ENCODE data around the gene TNFRSF1B.

The TNFRSF1B gene

GRCh38 chr1:12141163-12141850 is 25.5 kb upstream of the TNFRSF1B start:
- in situ Hi-C loops (cut with HindIII; ENCODE audit: low sequenced_read_pairs) = no loop called here

- in situ Hi-C loops (cut with HindIII; ENCODE audit: low sequenced_read_pairs) = no loop called here
These were observed 24.5 kb upstream of the TNFRSF1B start for GRCh38 chr1:12142141-12142823.

- in situ Hi-C loops (cut with HindIII; ENCODE audit: low sequenced_read_pairs) = no loop called here
These were observed 23.7 kb upstream of the TNFRSF1B start for GRCh38 chr1:12142891-12143630.

GRCh38 chr1:12143631-12144155 is 23.1 kb upstream of the TNFRSF1B start:
- in situ Hi-C loops (cut with HindIII; ENCODE audit: low sequenced_read_pairs) = no loop called here

GRCh38 chr1:12144236-12144635 is 22.6 kb upstream of the TNFRSF1B start:
- in situ Hi-C loops (cut with HindIII; ENCODE audit: low sequenced_read_pairs) = no loop called here

- in situ Hi-C loops (cut with HindIII; ENCODE audit: low sequenced_read_pairs) = no loop called here
These were observed 21.8 kb upstream of the TNFRSF1B start for GRCh38 chr1:12144969-12145368.

GRCh38 chr1:12145616-12146342 is 21.0 kb upstream of the TNFRSF1B start:
- in situ Hi-C loops (cut with HindIII; ENCODE audit: low sequenced_read_pairs) = no loop called here

GRCh38 chr1:12146343-12147112 is 20.3 kb upstream of the TNFRSF1B start:
- in situ Hi-C loops (cut with HindIII; ENCODE audit: low sequenced_read_pairs) = no loop called here

- in situ Hi-C loops (cut with HindIII; ENCODE audit: low sequenced_read_pairs) = no loop called here
These were observed 19.5 kb upstream of the TNFRSF1B start for GRCh38 chr1:12147201-12147701.

- in situ Hi-C loops (cut with HindIII; ENCODE audit: low sequenced_read_pairs) = no loop called here
These were observed 18.4 kb upstream of the TNFRSF1B start for GRCh38 chr1:12148160-12148957.

- in situ Hi-C loops (cut with HindIII; ENCODE audit: low sequenced_read_pairs) = no loop called here
These were observed 17.6 kb upstream of the TNFRSF1B start for GRCh38 chr1:12148958-12149790.

GRCh38 chr1:12149791-12150175 is 17.0 kb upstream of the TNFRSF1B start:
- in situ Hi-C loops (cut with HindIII; ENCODE audit: low sequenced_read_pairs) = no loop called here

- in situ Hi-C loops (cut with HindIII; ENCODE audit: low sequenced_read_pairs) = no loop called here
These were observed 16.2 kb upstream of the TNFRSF1B start for GRCh38 chr1:12150456-12151200.

- in situ Hi-C loops (cut with HindIII; ENCODE audit: low sequenced_read_pairs) = no loop called here
These were observed 15.3 kb upstream of the TNFRSF1B start for GRCh38 chr1:12151465-12151864.

- in situ Hi-C loops (cut with HindIII; ENCODE audit: low sequenced_read_pairs) = no loop called here
These were observed 14.5 kb upstream of the TNFRSF1B start for GRCh38 chr1:12152113-12152891.

- in situ Hi-C loops (cut with HindIII; ENCODE audit: low sequenced_read_pairs) = no loop called here
These were observed 13.5 kb upstream of the TNFRSF1B start for GRCh38 chr1:12153181-12153785.

Data from DLD1 (cell line).